Neural cell (in vitro differentiated cells): Measurements from ENCODE around the gene PGRMC2.

Source experiments
- EP300 ChIP-seq: fragments of 450-650 bp; conservative IDR thresholded peaks from 2 replicates; pipeline ENCODE4 v1.6.1; 2014; ENCODE audit warnings: antibody characterized with exemption, mild to moderate bottlenecking, moderate library complexity; ENCODE audit not compliant: poor library complexity, severe bottlenecking
- EZH2 ChIP-seq: fragments of 200-600, 300-800 bp; shearing (Covaris generic), sonication (generic); IDR thresholded peaks from 2 replicates; pipeline ENCODE4 v1.6.1; 2014; ENCODE audit warnings: antibody characterized with exemption, low read length, borderline replicate concordance, mild to moderate bottlenecking; ENCODE audit not compliant: insufficient read depth, poor library complexity, severe bottlenecking
- RAD21 ChIP-seq: fragments of 450-650 bp; conservative IDR thresholded peaks from 2 replicates; pipeline ENCODE4 v1.6.1; 2014; ENCODE audit warnings: antibody characterized with exemption, mild to moderate bottlenecking, moderate library complexity
- TF ChIP-seq, protein P1 (sequence below): fragments of 450-650 bp; IDR thresholded peaks from 2 replicates; pipeline ENCODE4 v1.5.1; 2014; ENCODE audit warnings: antibody characterized with exemption, mild to moderate bottlenecking, moderate library complexity; ENCODE audit not compliant: poor library complexity, severe bottlenecking
- TF ChIP-seq, protein P2 (sequence below): IDR thresholded peaks from 2 replicates; pipeline ENCODE4 v1.6.1; 2012; ENCODE audit warnings: borderline replicate concordance

DNA sequence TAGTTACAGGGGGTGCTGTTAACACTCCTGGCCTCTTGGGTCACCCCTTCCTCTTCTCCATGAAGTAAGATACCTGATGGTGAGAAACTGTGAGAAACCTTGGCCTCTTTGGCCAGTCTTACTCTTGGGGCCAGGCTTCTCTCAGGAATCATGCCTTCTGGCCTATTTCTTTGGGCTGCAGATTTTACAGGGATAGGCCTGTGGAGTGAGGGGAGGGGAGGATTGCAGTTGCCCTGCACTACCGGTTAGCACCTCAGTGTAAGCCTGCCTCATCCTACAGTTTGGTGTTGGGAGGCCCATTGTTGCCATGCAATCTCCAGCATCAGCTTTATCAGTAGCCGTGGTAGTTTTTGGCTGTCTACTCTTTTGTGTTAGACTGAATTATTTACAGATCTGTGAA, 7.6 kb upstream of the PGRMC2 start:
- TF ChIP-seq, protein P1, sequence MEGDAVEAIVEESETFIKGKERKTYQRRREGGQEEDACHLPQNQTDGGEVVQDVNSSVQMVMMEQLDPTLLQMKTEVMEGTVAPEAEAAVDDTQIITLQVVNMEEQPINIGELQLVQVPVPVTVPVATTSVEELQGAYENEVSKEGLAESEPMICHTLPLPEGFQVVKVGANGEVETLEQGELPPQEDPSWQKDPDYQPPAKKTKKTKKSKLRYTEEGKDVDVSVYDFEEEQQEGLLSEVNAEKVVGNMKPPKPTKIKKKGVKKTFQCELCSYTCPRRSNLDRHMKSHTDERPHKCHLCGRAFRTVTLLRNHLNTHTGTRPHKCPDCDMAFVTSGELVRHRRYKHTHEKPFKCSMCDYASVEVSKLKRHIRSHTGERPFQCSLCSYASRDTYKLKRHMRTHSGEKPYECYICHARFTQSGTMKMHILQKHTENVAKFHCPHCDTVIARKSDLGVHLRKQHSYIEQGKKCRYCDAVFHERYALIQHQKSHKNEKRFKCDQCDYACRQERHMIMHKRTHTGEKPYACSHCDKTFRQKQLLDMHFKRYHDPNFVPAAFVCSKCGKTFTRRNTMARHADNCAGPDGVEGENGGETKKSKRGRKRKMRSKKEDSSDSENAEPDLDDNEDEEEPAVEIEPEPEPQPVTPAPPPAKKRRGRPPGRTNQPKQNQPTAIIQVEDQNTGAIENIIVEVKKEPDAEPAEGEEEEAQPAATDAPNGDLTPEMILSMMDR, result no peak
- TF ChIP-seq EZH2, result no peak
- TF ChIP-seq, protein P2, sequence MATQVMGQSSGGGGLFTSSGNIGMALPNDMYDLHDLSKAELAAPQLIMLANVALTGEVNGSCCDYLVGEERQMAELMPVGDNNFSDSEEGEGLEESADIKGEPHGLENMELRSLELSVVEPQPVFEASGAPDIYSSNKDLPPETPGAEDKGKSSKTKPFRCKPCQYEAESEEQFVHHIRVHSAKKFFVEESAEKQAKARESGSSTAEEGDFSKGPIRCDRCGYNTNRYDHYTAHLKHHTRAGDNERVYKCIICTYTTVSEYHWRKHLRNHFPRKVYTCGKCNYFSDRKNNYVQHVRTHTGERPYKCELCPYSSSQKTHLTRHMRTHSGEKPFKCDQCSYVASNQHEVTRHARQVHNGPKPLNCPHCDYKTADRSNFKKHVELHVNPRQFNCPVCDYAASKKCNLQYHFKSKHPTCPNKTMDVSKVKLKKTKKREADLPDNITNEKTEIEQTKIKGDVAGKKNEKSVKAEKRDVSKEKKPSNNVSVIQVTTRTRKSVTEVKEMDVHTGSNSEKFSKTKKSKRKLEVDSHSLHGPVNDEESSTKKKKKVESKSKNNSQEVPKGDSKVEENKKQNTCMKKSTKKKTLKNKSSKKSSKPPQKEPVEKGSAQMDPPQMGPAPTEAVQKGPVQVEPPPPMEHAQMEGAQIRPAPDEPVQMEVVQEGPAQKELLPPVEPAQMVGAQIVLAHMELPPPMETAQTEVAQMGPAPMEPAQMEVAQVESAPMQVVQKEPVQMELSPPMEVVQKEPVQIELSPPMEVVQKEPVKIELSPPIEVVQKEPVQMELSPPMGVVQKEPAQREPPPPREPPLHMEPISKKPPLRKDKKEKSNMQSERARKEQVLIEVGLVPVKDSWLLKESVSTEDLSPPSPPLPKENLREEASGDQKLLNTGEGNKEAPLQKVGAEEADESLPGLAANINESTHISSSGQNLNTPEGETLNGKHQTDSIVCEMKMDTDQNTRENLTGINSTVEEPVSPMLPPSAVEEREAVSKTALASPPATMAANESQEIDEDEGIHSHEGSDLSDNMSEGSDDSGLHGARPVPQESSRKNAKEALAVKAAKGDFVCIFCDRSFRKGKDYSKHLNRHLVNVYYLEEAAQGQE, result no peak
- no peak for TF ChIP-seq EP300
- TF ChIP-seq RAD21, result no peak
